Psoas muscle (tissue), 8 donors: ENCODE results near the gene CHST11. TPM values are rescaled to one million over a fixed set of nuclear protein-coding genes. Genes with fewer than 3 reads are reported as not detected.

Experiments used
- ATAC-seq, 4 donors: fragments of 200-7000 bp; cut with Tn5 transposase; one replicate each; pipeline ENCODE4 v1.9.1; 2020; ENCODE audit warnings: moderate library complexity in 3 of 4, mild to moderate bottlenecking in 2 of 4
- DNase-seq, 2 donors: peaks; one replicate each; pipeline ENCODE4 v3.0.0-alpha.2; 2020
- H3K27ac ChIP-seq: fragments of 200-600 bp; one replicate; pipeline ENCODE4 v1.8.0; 2022
- H3K27me3 ChIP-seq, 3 donors: fragments of 200-600 bp in 1 of 3; one replicate each; pipeline versions ENCODE4 v1.6.1 to v1.8.0; 2013 to 2022; ENCODE audit warnings: low read length in 2 of 3, mild to moderate bottlenecking in 2 of 3, moderate library complexity in 1 of 3; ENCODE audit not compliant: insufficient read depth in 3 of 3
- H3K36me3 ChIP-seq, 2 donors: fragments of 200-600 bp in 1 of 2; one replicate each; pipeline versions ENCODE4 v1.6.1 to v1.8.0; 2013 to 2022; ENCODE audit warnings: low read depth in 1 of 2, mild to moderate bottlenecking in 1 of 2, moderate library complexity in 1 of 2; ENCODE audit not compliant: insufficient read depth in 1 of 2
- H3K4me1 ChIP-seq: fragments of 200-600 bp; one replicate; pipeline ENCODE4 v1.8.0; 2022
- H3K4me3 ChIP-seq: fragments of 200-600 bp; one replicate; pipeline ENCODE4 v1.8.0; 2022; ENCODE audit warnings: mild to moderate bottlenecking
- H3K9me3 ChIP-seq: fragments of 200-600 bp; one replicate; pipeline ENCODE4 v1.8.0; 2022
- CTCF ChIP-seq: fragments of 200-600 bp; IDR thresholded peaks from one replicate; pipeline ENCODE4 v1.8.0; 2022; ENCODE audit warnings: antibody characterized with exemption
- WGBS, 3 donors: extraction: QIAGEN DNeasy Blood & Tissue Kit; methylation state at CpG; one replicate each; pipeline versions ENCODE4 v1.1.6 to v1.1.7; 2013; 5-methylcytosine and 5-hydroxymethylcytosine counted together
- intact Hi-C, 2 donors: fragments of 100-400 bp; cut with DNase I; formaldehyde crosslinking; loops; one replicate each; pipeline versions ENCODE4 v1.11.0 to v1.14.2; 2022
- polyA plus RNA-seq, 3 donors: library from polyadenylated mRNA; stranded (reverse); fragments of 200-250 nt; gene quantifications; one replicate each; pipeline ENCODE4 v1.2.3, GENCODE V29; 2013
- total RNA-seq, 4 donors: library from RNA; stranded (reverse); fragmentation: NEBNext Ultra II Directional in 2 of 4; extraction: Animal tissue kit (Norgen Biotek cat#: 25700) in 2 of 4; gene quantifications; one replicate each; pipeline versions ENCODE4 v1.2.1 to v1.2.4, GENCODE V29; 2021 to 2023
- donor health status: healthy with polysubstance abuse.
- donor health status: DM: no; HTN: no; CAD: no; lungs with moderate emphysema.
- donor health status: Bipolar disorder and iron deficiency.
- donor health status: healthy.
- donor health status: DM: yes; HTN: yes; CAD: no.
- donor health status: DM: no; HTN: no; CAD: no.
- donor health status: DM: no; HTN: no; CAD: no.
- donor health status: DM: yes; HTN: yes; CAD: no.

CHST11 gene
- total and polyA plus RNA-seq, 7 donors: 0.52 to 1.6 (median 1.0) TPM

GRCh38 chr12:104603545-104603973 is 146.8 kb downstream of the CHST11 start:
- H3K4me1 ChIP-seq: peaks cover 6% of the 10 kb centered on the region
- H3K4me3 ChIP-seq: no peak overlapping the region
- DNase-seq (no peak), ATAC-seq (no peak)
- 94 to 97% (median 95%) methylated on average over 1 of the region's 1 CpG for WGBS, 3 donors
- TF ChIP-seq CTCF: no peak
- H3K36me3 ChIP-seq: no peaks in the 10 kb centered on the region
- H3K27ac ChIP-seq: peak overlapping the region; percentile 16
- intact Hi-C loops: no loop called here
- no peaks in the 10 kb centered on the region for H3K27me3 ChIP-seq
- no peaks in the 10 kb centered on the region for H3K9me3 ChIP-seq

- 66 to 68% (median 67%) methylated on average over 10 of the region's 10 CpGs for WGBS, 3 donors
- ATAC-seq: peak; percentile 49 to 87 (median 85)
- no peaks in the 10 kb centered on the region for H3K36me3 ChIP-seq
- H3K27me3 ChIP-seq: no peaks in the 10 kb centered on the region
- H3K4me1 ChIP-seq: peaks cover 6% of the 10 kb centered on the region
- peak overlapping the region; percentile 41 for H3K27ac ChIP-seq
- no peaks in the 10 kb centered on the region for H3K9me3 ChIP-seq
- no peak overlapping the region for H3K4me3 ChIP-seq
- intact Hi-C loops: no loop called here
- peak; percentile 70 to 80 for DNase-seq
- TF ChIP-seq CTCF: no peak
These were observed 147.6 kb downstream of the CHST11 start for GRCh38 chr12:104604070-104604994.

GRCh38 chr12:104604995-104605675 is 148.4 kb downstream of the CHST11 start:
- DNase-seq: peak in 1 of 2 donors; percentile 56
- H3K27ac ChIP-seq: peak overlapping the region; percentile 41
- WGBS, 3 donors: 84 to 91% (median 87%) methylated on average over 16 of the region's 16 CpGs

GRCh38 chr12:104605685-104606084 is 148.9 kb downstream of the CHST11 start:
- H3K4me1 ChIP-seq: peaks cover 6% of the 10 kb centered on the region
- ATAC-seq: peak in 3 of 4 donors; percentile 53 to 72 (median 56)
- 44 to 48% (median 48%) methylated on average over 10 of the region's 10 CpGs for WGBS, 3 donors
- no peaks in the 10 kb centered on the region for H3K27me3 ChIP-seq
- peak; percentile 70 to 80 for DNase-seq
- H3K4me3 ChIP-seq: no peak overlapping the region
- H3K27ac ChIP-seq: no peak overlapping the region
- no peaks in the 10 kb centered on the region for H3K9me3 ChIP-seq
- TF ChIP-seq CTCF: no peak
- intact Hi-C loops: no loop called here
- H3K36me3 ChIP-seq: no peaks in the 10 kb centered on the region

More at GRCh38 chr12:104604995-104605675, 148.4 kb downstream of the CHST11 start:
- ATAC-seq: no peak
- Histone ChIP-seq H3K4me1 (peaks cover 6% of the 10 kb centered on the region), H3K27me3 (no peaks in the 10 kb centered on the region), H3K9me3 (no peaks in the 10 kb centered on the region), H3K36me3 (no peaks in the 10 kb centered on the region), H3K4me3 (no peak overlapping the region)
- no peak for TF ChIP-seq CTCF
- intact Hi-C loops: no loop called here
